Neutrophil (primary cell): ENCODE data around the gene LPIN1.

Experiments used
- H3K27ac ChIP-seq: fragments of 200-600 bp; sonication (generic); 2 replicates; pipeline ENCODE4 v1.5.1; 2016; ENCODE audit warnings: mild to moderate bottlenecking, moderate library complexity
- H3K27me3 ChIP-seq: fragments of 200-600 bp; sonication (generic); 2 replicates; pipeline ENCODE4 v1.6.0; 2016; ENCODE audit warnings: mild to moderate bottlenecking
- H3K36me3 ChIP-seq: fragments of 200-600 bp; sonication (generic); 2 replicates; pipeline ENCODE4 v1.5.1; 2017
- H3K4me1 ChIP-seq, 2 experiments: fragments of 200-600 bp in 1 of 2; sonication (generic) in 1 of 2; 1 replicate in 1 of 2; 2 replicates in 1 of 2; pipeline versions ENCODE4 v1.5.1 to v1.6.1; 2013 to 2016; ENCODE audit warnings: low read depth in 1 of 2, low read length in 1 of 2, mild to moderate bottlenecking in 1 of 2, moderate library complexity in 1 of 2; ENCODE audit not compliant: control insufficient read depth in 1 of 2, insufficient read depth in 1 of 2
- H3K4me3 ChIP-seq, 2 experiments: fragments of 200-600 bp in 1 of 2; sonication (generic) in 1 of 2; 1 replicate in 1 of 2; 2 replicates in 1 of 2; pipeline ENCODE4 v1.5.1; 2013 to 2016; ENCODE audit warnings: low read depth in 1 of 2, low read length in 1 of 2, mild to moderate bottlenecking in 1 of 2, moderate library complexity in 1 of 2
- H3K9me3 ChIP-seq: fragments of 200-600 bp; sonication (generic); 2 replicates; pipeline ENCODE4 v1.5.1; 2016
- CTCF ChIP-seq: fragments of 200-600 bp; sonication (generic); IDR thresholded peaks from 2 replicates; pipeline ENCODE4 v1.5.1; 2016; ENCODE audit warnings: antibody characterized with exemption

The LPIN1 gene

DNA sequence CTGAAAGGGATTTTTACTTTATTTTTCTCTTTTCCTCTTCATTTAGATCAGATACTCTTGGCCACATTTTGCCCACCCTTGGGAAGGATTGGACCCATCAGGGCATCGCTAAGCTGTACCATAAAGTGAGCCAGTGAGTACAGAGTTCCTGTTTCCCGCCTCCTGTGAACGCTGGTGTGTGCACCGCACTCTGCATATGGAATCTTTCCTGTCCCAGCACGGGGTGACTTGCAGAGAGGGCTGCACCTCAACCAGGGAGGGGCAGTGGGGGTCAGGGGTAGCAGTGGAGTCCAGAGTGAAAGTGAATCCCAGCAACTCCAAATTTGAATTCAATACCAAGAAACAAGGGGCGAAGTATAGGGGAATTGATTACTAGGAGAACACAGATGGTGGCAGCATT lies 58.6 kb downstream of the LPIN1 start:
- no peak for TF ChIP-seq CTCF
- Histone ChIP-seq H3K27me3 (no peaks in the 10 kb centered on the region), H3K27ac (no peak overlapping the region), H3K9me3 (no peaks in the 10 kb centered on the region), H3K4me3 (no peak overlapping the region), H3K36me3 (no peaks in the 10 kb centered on the region), H3K4me1 (no peaks in the 10 kb centered on the region)

- no peak for TF ChIP-seq CTCF
- Histone ChIP-seq H3K4me3 (no peak overlapping the region), H3K27me3 (no peaks in the 10 kb centered on the region), H3K27ac (no peak overlapping the region), H3K9me3 (no peaks in the 10 kb centered on the region), H3K4me1 (no peaks in the 10 kb centered on the region), H3K36me3 (no peaks in the 10 kb centered on the region)
Measured at GRCh38 chr2:11805920-11806319, 59.5 kb downstream of the LPIN1 start.

DNA sequence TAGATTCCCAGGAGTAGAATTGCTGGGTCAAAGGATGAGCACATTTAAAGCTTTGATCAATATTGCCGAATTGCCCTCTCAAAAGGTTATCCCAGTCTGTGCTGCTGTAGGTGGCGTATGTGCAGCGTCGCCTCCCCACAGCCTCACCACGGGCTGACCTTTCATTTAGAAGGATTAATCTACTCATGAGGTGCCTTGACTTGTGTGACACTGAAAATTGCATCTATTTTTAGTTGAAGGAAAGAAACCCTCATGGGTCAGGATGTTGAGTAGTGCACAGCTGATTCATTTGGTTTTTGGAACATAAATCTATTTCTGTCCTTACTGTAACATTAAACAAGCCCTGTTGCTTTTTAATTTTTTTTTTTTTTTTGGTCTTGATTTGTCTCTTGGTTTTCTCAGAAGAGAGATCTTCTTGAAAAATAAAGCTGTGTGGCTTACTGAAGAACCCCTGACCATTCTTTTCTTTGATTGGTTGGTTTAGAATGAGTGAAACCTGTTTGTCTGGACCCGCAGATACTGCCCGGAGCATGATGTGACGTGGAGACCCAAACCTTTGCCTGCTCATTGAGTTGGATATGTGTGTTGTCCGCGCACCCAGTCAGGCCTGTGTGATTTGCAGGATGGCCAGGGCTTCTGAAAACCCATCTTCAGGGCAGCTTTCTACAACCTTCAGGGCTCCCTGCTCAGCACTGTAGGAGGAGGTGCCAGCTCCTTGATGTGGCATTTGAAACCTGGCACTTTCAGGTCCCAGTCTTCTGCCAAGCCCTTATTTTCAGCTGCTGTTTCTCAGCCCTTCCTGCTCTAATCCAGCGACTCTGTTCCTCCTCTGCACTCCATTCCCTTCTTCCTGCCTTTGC lies 61.0 kb downstream of the LPIN1 start:
- no peak overlapping the region for H3K27ac ChIP-seq
- H3K27me3 ChIP-seq: no peaks in the 10 kb centered on the region
- no peaks in the 10 kb centered on the region for H3K36me3 ChIP-seq
- no peak for TF ChIP-seq CTCF
- no peaks in the 10 kb centered on the region for H3K9me3 ChIP-seq
- H3K4me1 ChIP-seq: no peaks in the 10 kb centered on the region
- H3K4me3 ChIP-seq: no peak overlapping the region

DNA sequence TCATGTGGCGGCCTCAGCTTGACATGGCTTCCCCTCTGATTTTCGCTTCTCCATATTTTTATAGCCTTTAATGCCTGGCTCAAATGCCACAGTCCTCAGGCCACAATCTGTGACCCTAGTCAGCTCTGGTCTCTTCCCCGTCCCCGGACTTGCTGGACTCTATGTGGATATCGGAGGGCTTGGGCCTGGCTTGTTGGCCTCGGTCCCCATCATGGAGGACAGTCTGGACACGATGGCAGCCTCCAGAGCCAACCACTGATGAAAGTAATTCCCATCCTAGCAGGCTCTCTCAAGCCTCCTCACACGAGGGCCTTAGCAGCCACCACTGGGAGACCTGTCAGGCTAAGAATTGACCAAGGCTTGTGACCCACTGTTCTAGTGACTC lies 61.6 kb downstream of the LPIN1 start:
- no peaks in the 10 kb centered on the region for H3K27me3 ChIP-seq
- no peaks in the 10 kb centered on the region for H3K9me3 ChIP-seq
- no peak overlapping the region for H3K4me3 ChIP-seq
- TF ChIP-seq CTCF: no peak
- H3K4me1 ChIP-seq: no peaks in the 10 kb centered on the region
- no peaks in the 10 kb centered on the region for H3K36me3 ChIP-seq
- H3K27ac ChIP-seq: no peak overlapping the region

GRCh38 chr2:11809586-11810236 lies 63.3 kb downstream of the LPIN1 start:
- TF ChIP-seq CTCF: no peak
- H3K27ac ChIP-seq: no peak overlapping the region
- H3K9me3 ChIP-seq: no peaks in the 10 kb centered on the region

More at GRCh38 chr2:11809586-11810236, 63.3 kb downstream of the LPIN1 start:
- no peaks in the 10 kb centered on the region for H3K36me3 ChIP-seq
- H3K4me1 ChIP-seq: no peaks in the 10 kb centered on the region
- no peak overlapping the region for H3K4me3 ChIP-seq
- no peaks in the 10 kb centered on the region for H3K27me3 ChIP-seq
